BLaER1 (cell line): ENCODE data around the gene ZNF470.

Experiments
- H3K27ac ChIP-seq: shearing (Covaris generic); formaldehyde crosslinking; 2 replicates; pipeline ENCODE4 v1.8.1; 2022
- H3K27me3 ChIP-seq: shearing (Covaris generic); formaldehyde crosslinking; 2 replicates; pipeline ENCODE4 v1.8.1; 2022
- H3K36me3 ChIP-seq: shearing (Covaris generic); formaldehyde crosslinking; 2 replicates; pipeline ENCODE4 v1.8.1; 2022
- H3K4me1 ChIP-seq: shearing (Covaris generic); formaldehyde crosslinking; 2 replicates; pipeline ENCODE4 v1.8.1; 2022
- H3K4me2 ChIP-seq: shearing (Covaris generic); formaldehyde crosslinking; 2 replicates; pipeline ENCODE4 v1.8.1; 2022
- H3K4me3 ChIP-seq: shearing (Covaris generic); formaldehyde crosslinking; 2 replicates; pipeline ENCODE4 v1.8.1; 2022
- H3K9ac ChIP-seq: shearing (Covaris generic); formaldehyde crosslinking; 2 replicates; pipeline ENCODE4 v1.8.1; 2022
- H3K9me3 ChIP-seq: shearing (Covaris generic); formaldehyde crosslinking; 2 replicates; pipeline ENCODE4 v1.8.1; 2022
- H4K20me1 ChIP-seq: shearing (Covaris generic); formaldehyde crosslinking; 2 replicates; pipeline ENCODE4 v1.8.1; 2022
- Cebpa-rat ChIP-seq: shearing (Covaris generic); IDR thresholded peaks from 2 replicates; pipeline ENCODE4 v1.8.1; 2022

ZNF470 gene

DNA sequence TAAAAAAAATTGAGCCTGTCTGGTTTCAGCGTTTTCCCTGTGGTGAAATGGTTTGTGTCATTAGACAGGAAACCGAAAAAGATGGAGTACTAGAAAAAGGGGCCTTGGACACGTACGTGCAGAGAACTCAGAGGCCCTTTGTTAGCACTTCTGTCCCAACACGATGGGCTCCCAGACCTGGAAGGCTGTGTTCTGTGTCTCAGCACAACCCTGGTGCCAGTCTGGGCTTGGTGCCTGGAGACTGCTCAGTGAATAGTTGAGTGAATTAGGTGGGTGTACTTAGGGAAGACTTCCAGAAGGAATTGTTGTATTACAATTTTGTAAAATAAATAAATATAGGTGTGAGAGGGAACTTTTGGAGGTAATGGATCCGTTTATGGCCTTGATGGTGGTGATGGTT, 36.6 kb downstream of the ZNF470 start:
- no peaks in the 10 kb centered on the region for H3K4me1 ChIP-seq
- H3K27me3 ChIP-seq, result no peaks in the 10 kb centered on the region
- H3K4me2 ChIP-seq, result no peak overlapping the region
- H3K36me3 ChIP-seq, result peaks cover 89% of the 10 kb centered on the region
- H3K9ac ChIP-seq, result no peak overlapping the region
- H4K20me1 ChIP-seq, result peaks cover 6% of the 10 kb centered on the region; the same call in 1 of the 2 replicates
- H3K27ac ChIP-seq, result no peak overlapping the region
- no peak overlapping the region for H3K4me3 ChIP-seq
- H3K9me3 ChIP-seq, result peaks cover 96% of the 10 kb centered on the region
- TF ChIP-seq Cebpa-rat, result no peak

DNA sequence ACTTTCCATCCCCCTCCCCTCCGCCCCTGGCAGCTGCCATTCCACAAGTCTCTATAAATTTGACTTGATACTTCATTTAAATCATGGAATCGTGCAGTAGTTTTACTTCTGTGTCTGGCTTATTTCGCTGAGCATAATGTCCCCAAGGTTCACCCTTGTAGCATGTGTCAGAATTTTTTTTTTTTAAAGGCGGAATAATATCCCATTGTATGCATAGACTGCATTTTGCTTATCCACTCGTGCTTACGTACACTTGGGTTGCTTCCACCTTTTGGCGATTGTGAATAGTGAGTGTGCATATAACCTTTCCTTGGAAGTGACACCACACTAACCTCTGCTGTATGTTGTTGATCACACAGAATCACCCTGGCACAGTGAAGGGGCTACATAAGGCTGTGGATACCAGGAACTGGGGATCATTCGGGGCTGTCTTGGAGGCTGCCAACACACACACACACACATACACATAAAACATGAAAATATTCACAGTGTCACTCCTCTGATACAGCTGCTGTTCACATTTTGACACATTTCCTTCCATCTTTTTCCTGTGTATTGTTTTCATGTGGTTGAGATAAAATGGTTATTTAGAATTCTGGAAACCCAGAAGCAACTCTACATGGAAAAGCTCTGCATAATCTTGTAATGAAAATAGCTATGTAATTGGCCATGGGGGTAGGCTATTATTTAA, 41.2 kb downstream of the ZNF470 start:
- Histone ChIP-seq H3K9me3 (peaks cover 100% of the 10 kb centered on the region), H3K27me3 (no peaks in the 10 kb centered on the region)

DNA sequence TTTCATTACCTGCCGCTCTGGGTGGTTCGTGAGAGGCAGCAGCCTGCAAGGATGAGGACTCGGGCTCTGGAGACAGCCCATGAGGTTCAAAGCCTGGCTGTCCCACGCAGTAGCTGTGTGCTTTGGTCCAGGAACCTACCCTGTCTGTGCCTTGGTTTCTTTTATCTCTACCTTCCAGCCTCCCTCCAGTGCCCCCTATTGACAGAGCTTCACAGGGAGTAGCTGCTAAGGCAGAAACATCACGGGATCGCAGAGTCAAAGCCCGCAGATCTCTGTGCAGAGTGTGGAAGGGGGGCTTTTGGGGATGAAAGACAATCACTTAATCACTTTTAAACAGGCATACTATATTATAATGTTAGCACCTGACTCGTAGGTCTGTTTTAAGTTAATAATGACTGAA, 44.0 kb downstream of the ZNF470 start:
- peaks cover 99% of the 10 kb centered on the region for H3K9me3 ChIP-seq
- no peak for TF ChIP-seq Cebpa-rat
- peaks cover 100% of the 10 kb centered on the region for H3K36me3 ChIP-seq

More for the DNA sequence above, 41.2 kb downstream of the ZNF470 start:
- H3K27ac ChIP-seq, result no peak overlapping the region
- H3K36me3 ChIP-seq, result peaks cover 100% of the 10 kb centered on the region
- H3K4me3 ChIP-seq, result no peak overlapping the region
- TF ChIP-seq Cebpa-rat, result no peak
- no peak overlapping the region for H3K9ac ChIP-seq
- H3K4me1 ChIP-seq, result no peaks in the 10 kb centered on the region
- no peak overlapping the region for H3K4me2 ChIP-seq
- H4K20me1 ChIP-seq, result no peaks in the 10 kb centered on the region; the same call in 1 of the 2 replicates

GRCh38 chr19:56612737-56613136, 45.5 kb downstream of the ZNF470 start:
- no peak overlapping the region for H3K4me3 ChIP-seq
- H3K4me2 ChIP-seq, result no peak overlapping the region
- peaks cover 99% of the 10 kb centered on the region for H3K9me3 ChIP-seq
- H3K36me3 ChIP-seq, result peaks cover 100% of the 10 kb centered on the region
- no peak overlapping the region for H3K9ac ChIP-seq
- H3K27ac ChIP-seq, result no peak overlapping the region
- H3K4me1 ChIP-seq, result no peaks in the 10 kb centered on the region
- no peaks in the 10 kb centered on the region for H3K27me3 ChIP-seq
- TF ChIP-seq Cebpa-rat, result no peak
- H4K20me1 ChIP-seq, result peaks cover 3% of the 10 kb centered on the region; the same call in 1 of the 2 replicates

More for the DNA sequence above, 44.0 kb downstream of the ZNF470 start:
- no peak overlapping the region for H3K27ac ChIP-seq
- H3K4me3 ChIP-seq, result peak overlapping the region; percentile 16; the same call in 1 of the 2 replicates
- no peaks in the 10 kb centered on the region for H3K4me1 ChIP-seq
- H4K20me1 ChIP-seq, result no peaks in the 10 kb centered on the region; the same call in 1 of the 2 replicates
- H3K4me2 ChIP-seq, result no peak overlapping the region
- no peak overlapping the region for H3K9ac ChIP-seq
- H3K27me3 ChIP-seq, result no peaks in the 10 kb centered on the region

GRCh38 chr19:56613639-56614038, 46.4 kb downstream of the ZNF470 start:
- Histone ChIP-seq H4K20me1 (peaks cover 5% of the 10 kb centered on the region; the same call in 1 of the 2 replicates), H3K36me3 (peaks cover 99% of the 10 kb centered on the region)

GRCh38 chr19:56617531-56617930, 50.3 kb downstream of the ZNF470 start:
- peaks cover 32% of the 10 kb centered on the region for H4K20me1 ChIP-seq
- H3K4me1 ChIP-seq, result no peaks in the 10 kb centered on the region
- peaks cover 98% of the 10 kb centered on the region for H3K36me3 ChIP-seq
- H3K27ac ChIP-seq, result no peak overlapping the region
- 0 out of 2 replicates have a peak overlapping the region, but pooled peaks have one; percentile 31 for H3K4me3 ChIP-seq
- no peaks in the 10 kb centered on the region; the same call in 1 of the 2 replicates for H3K27me3 ChIP-seq
- H3K9me3 ChIP-seq, result peaks cover 99% of the 10 kb centered on the region
- H3K9ac ChIP-seq, result no peak overlapping the region
- TF ChIP-seq Cebpa-rat, result no peak
- H3K4me2 ChIP-seq, result no peak overlapping the region

More at GRCh38 chr19:56613639-56614038, 46.4 kb downstream of the ZNF470 start:
- no peak overlapping the region for H3K27ac ChIP-seq
- no peak overlapping the region for H3K4me2 ChIP-seq
- H3K9ac ChIP-seq, result no peak overlapping the region
- peaks cover 99% of the 10 kb centered on the region for H3K9me3 ChIP-seq
- H3K4me1 ChIP-seq, result no peaks in the 10 kb centered on the region
- no peaks in the 10 kb centered on the region for H3K27me3 ChIP-seq
- H3K4me3 ChIP-seq, result no peak overlapping the region
- TF ChIP-seq Cebpa-rat, result no peak

GRCh38 chr19:56619121-56619520, 51.9 kb downstream of the ZNF470 start:
- TF ChIP-seq Cebpa-rat, result no peak
- H3K9ac ChIP-seq, result no peak overlapping the region
- no peaks in the 10 kb centered on the region for H3K4me1 ChIP-seq
- H3K27me3 ChIP-seq, result no peaks in the 10 kb centered on the region; the same call in 1 of the 2 replicates
- H3K4me3 ChIP-seq, result no peak overlapping the region
- no peak overlapping the region for H3K27ac ChIP-seq
- peaks cover 38% of the 10 kb centered on the region for H4K20me1 ChIP-seq
- peaks cover 95% of the 10 kb centered on the region for H3K9me3 ChIP-seq
- peaks cover 98% of the 10 kb centered on the region for H3K36me3 ChIP-seq
- H3K4me2 ChIP-seq, result no peak overlapping the region

- H3K4me1 ChIP-seq, result no peaks in the 10 kb centered on the region
Observed at GRCh38 chr19:56622374-56622773, 55.1 kb downstream of the ZNF470 start.

DNA sequence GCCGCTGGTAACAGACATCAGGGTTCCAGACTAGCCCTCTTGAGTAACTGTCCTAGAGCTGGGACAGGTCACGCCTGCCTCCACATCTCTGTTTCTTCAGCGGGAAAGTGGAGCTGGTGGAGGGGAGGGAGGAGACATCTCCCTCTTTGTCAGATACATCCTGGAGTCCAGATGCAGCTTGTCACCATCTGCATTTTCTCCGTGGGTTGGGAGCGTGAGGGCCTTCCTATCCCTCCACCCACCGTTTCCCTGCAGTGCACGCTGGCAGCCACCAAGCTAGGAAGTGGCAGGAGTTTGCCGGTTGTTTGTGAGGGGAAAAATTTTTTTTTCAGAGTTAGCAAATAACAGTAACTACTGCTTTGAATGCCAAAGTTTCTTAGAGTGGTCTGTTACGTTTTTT, 55.7 kb downstream of the ZNF470 start:
- Histone ChIP-seq H4K20me1 (peaks cover 58% of the 10 kb centered on the region), H3K4me2 (no peak overlapping the region), H3K4me1 (no peaks in the 10 kb centered on the region), H3K36me3 (peaks cover 89% of the 10 kb centered on the region), H3K9me3 (peaks cover 76% of the 10 kb centered on the region), H3K9ac (no peak overlapping the region), H3K27ac (no peak overlapping the region), H3K27me3 (no peaks in the 10 kb centered on the region; the same call in 1 of the 2 replicates), H3K4me3 (no peak overlapping the region)
- no peak for TF ChIP-seq Cebpa-rat

More at GRCh38 chr19:56622374-56622773, 55.1 kb downstream of the ZNF470 start:
- Histone ChIP-seq H3K27ac (no peak overlapping the region), H3K9ac (no peak overlapping the region), H3K27me3 (no peaks in the 10 kb centered on the region; the same call in 1 of the 2 replicates), H3K36me3 (peaks cover 91% of the 10 kb centered on the region), H4K20me1 (peaks cover 57% of the 10 kb centered on the region), H3K4me3 (no peak overlapping the region), H3K4me2 (no peak overlapping the region), H3K9me3 (peaks cover 78% of the 10 kb centered on the region)
- TF ChIP-seq Cebpa-rat, result no peak

DNA sequence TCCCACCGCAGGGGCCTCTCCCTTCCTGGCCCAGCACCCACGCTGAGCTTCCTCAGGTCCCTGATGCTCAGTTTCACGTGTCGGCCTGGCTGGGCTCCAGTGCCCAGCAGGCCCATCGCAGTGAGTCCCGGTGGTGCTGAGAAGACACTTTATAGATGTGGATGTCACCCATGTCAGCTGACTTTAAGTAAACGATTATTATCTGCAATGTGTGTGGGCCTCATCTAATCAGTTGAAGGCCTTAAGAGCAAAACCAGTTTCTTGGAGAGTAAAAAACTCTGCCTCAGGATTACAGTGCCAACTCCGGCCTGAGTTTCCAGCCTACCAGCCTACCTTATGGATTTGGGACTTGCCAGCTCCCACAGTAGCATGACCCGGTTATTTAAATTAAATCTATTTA, 58.4 kb downstream of the ZNF470 start:
- Histone ChIP-seq H3K9ac (no peak overlapping the region), H3K4me2 (no peak overlapping the region), H4K20me1 (peaks cover 68% of the 10 kb centered on the region), H3K4me1 (no peaks in the 10 kb centered on the region), H3K36me3 (peaks cover 67% of the 10 kb centered on the region), H3K4me3 (no peak overlapping the region), H3K27ac (no peak overlapping the region), H3K9me3 (peaks cover 59% of the 10 kb centered on the region), H3K27me3 (no peaks in the 10 kb centered on the region; the same call in 1 of the 2 replicates)
- no peak for TF ChIP-seq Cebpa-rat
